Measurements from ENCODE around the gene TRIM3. TPM values are rescaled to one million over a fixed set of nuclear protein-coding genes. Genes with fewer than 3 reads are reported as not detected.
A peak's percentile ranks its signal among the peaks of the same experiment; 100 is the strongest.

TRIM3 gene
- total RNA-seq, 1 donor from 2014 or later, result 32.5 TPM

DNA sequence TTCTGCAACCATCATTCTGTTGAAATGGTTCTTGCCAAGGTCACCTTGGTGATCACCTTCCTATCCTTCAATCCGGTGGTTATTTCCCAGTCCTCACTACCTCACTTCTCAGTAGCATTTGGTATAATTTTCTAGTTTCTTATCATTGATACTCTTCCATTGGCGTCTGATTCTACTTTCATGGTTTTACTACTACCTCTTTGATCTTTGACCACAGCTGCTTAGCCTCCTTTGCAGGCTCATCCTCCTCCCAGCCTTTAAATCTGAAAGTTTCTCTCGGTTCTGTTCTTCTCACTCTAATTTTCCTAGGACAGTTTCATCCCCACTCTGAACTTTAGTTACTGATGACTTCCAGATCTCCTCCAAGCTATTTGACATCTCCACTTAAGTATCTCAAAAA is 12.5 kb upstream of the TRIM3 start:
- no peak overlapping the region for H3K4me3 Mint-ChIP-seq (ENCODE audit: unreplicated experiment)
- H3K4me1 Mint-ChIP-seq (ENCODE audit: unreplicated experiment), result peaks cover 14% of the 10 kb centered on the region
- H3K36me3 Mint-ChIP-seq (ENCODE audit: unreplicated experiment), result peaks cover 21% of the 10 kb centered on the region
- no peak for DNase-seq (ENCODE audit: extremely low spot score, unreplicated experiment)
- TF ChIP-seq, protein P1, sequence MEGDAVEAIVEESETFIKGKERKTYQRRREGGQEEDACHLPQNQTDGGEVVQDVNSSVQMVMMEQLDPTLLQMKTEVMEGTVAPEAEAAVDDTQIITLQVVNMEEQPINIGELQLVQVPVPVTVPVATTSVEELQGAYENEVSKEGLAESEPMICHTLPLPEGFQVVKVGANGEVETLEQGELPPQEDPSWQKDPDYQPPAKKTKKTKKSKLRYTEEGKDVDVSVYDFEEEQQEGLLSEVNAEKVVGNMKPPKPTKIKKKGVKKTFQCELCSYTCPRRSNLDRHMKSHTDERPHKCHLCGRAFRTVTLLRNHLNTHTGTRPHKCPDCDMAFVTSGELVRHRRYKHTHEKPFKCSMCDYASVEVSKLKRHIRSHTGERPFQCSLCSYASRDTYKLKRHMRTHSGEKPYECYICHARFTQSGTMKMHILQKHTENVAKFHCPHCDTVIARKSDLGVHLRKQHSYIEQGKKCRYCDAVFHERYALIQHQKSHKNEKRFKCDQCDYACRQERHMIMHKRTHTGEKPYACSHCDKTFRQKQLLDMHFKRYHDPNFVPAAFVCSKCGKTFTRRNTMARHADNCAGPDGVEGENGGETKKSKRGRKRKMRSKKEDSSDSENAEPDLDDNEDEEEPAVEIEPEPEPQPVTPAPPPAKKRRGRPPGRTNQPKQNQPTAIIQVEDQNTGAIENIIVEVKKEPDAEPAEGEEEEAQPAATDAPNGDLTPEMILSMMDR (IDR thresholded peaks at IDR 0.05), result no peak
- no peak overlapping the region for H3K27ac Mint-ChIP-seq (ENCODE audit: unreplicated experiment)
- no peaks in the 10 kb centered on the region for H3K27me3 Mint-ChIP-seq (ENCODE audit: unreplicated experiment)
- no peaks in the 10 kb centered on the region for H3K9me3 Mint-ChIP-seq (ENCODE audit: unreplicated experiment)

DNA sequence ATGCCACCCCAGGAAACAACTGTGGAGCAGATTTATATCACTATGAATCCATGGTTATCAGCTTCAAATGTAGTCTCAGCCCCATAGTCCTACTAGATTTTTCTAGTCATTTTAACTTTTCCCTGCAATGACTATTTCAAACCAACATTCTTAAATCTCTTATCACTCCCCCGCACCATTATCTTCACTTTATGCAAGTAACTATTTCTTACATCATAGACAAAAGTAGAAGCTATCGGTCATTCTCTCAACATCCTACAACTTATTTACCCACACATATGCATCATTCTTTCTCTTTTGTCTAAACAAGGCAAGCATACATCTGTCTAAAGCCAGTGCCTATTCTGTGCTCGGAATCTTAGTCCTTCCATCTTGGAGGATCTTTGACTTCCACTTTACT is 11.9 kb upstream of the TRIM3 start:
- H3K27me3 Mint-ChIP-seq (ENCODE audit: unreplicated experiment), result no peaks in the 10 kb centered on the region
- DNase-seq (ENCODE audit: extremely low spot score, unreplicated experiment), result no peak
- H3K27ac Mint-ChIP-seq (ENCODE audit: unreplicated experiment), result no peak overlapping the region
- H3K4me3 Mint-ChIP-seq (ENCODE audit: unreplicated experiment), result no peak overlapping the region
- H3K9me3 Mint-ChIP-seq (ENCODE audit: unreplicated experiment), result no peaks in the 10 kb centered on the region
- H3K36me3 Mint-ChIP-seq (ENCODE audit: unreplicated experiment), result peaks cover 22% of the 10 kb centered on the region
- TF ChIP-seq, protein P1 (IDR thresholded peaks at IDR 0.05), result no peak
- H3K4me1 Mint-ChIP-seq (ENCODE audit: unreplicated experiment), result peaks cover 17% of the 10 kb centered on the region

DNA sequence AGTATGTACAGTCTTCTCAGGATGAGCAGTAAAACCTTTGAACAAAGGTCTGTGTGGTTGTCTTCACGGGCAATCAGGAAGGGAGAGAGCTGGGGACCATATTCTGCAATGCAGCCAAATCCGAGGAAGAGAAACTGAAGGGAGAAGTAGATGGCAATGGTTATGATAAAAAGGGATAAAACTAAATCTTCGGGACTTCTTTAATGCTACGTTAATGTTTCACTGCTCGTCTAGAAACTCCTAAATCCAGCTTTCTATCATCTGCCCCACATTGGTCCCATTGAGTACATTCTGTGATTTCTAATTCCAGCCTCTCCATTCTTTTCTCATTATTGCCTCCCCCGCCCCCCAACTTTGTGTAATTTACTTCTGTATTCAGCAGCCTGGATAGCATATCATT is 9.3 kb upstream of the TRIM3 start:
- H3K9me3 Mint-ChIP-seq (ENCODE audit: unreplicated experiment), result no peaks in the 10 kb centered on the region
- peak overlapping the region; percentile 95 for H3K4me3 Mint-ChIP-seq (ENCODE audit: unreplicated experiment)
- H3K4me1 Mint-ChIP-seq (ENCODE audit: unreplicated experiment), result peaks cover 29% of the 10 kb centered on the region
- peaks cover 26% of the 10 kb centered on the region for H3K36me3 Mint-ChIP-seq (ENCODE audit: unreplicated experiment)
- H3K27me3 Mint-ChIP-seq (ENCODE audit: unreplicated experiment), result no peaks in the 10 kb centered on the region
- TF ChIP-seq, protein P1 (IDR thresholded peaks at IDR 0.05), result no peak
- peak overlapping the region; percentile 98 for H3K27ac Mint-ChIP-seq (ENCODE audit: unreplicated experiment)
- no peak for DNase-seq (ENCODE audit: extremely low spot score, unreplicated experiment)

DNA sequence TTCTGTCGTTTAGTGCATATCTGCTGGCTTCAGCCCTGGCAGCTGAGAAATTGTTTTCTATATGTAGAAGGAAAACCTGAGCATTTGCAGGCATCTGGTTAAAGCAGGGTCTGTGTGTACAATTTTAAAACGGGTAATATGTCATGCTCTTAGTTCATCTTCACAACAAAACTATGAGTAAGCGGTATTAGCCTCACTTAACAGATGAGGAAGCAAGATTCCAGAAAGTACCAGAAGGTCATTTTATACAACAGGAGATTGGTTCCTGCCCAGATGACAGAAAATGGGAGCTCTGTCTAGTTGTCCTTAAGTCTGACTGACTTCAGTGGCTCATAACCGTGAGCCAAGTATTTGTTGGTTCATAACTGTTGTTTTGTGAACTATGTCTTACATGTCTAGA is 8.7 kb upstream of the TRIM3 start:
- TF ChIP-seq, protein P1 (IDR thresholded peaks at IDR 0.05), result no peak
- H3K36me3 Mint-ChIP-seq (ENCODE audit: unreplicated experiment), result peaks cover 30% of the 10 kb centered on the region
- peak overlapping the region; percentile 95 for H3K4me3 Mint-ChIP-seq (ENCODE audit: unreplicated experiment)
- DNase-seq (ENCODE audit: extremely low spot score, unreplicated experiment), result no peak
- H3K4me1 Mint-ChIP-seq (ENCODE audit: unreplicated experiment), result peaks cover 29% of the 10 kb centered on the region
- no peaks in the 10 kb centered on the region for H3K27me3 Mint-ChIP-seq (ENCODE audit: unreplicated experiment)
- peak overlapping the region; percentile 98 for H3K27ac Mint-ChIP-seq (ENCODE audit: unreplicated experiment)
- no peaks in the 10 kb centered on the region for H3K9me3 Mint-ChIP-seq (ENCODE audit: unreplicated experiment)

DNA sequence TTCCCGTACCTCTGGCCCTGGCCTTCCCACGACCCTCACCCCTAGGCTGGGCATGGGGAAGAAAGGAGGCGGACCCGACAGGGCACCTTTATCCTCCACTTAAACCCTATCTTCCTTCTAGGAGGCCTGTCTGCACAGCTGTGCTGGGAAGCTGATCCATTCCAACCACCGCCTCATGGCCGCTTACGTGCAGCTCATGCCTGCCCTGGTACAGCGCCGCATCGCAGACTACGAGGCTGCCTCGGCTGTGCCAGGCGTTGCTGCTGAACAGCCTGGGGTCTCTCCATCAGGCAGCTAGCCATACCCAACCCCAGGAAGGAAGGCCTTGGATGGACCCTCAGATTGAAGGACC is 8.2 kb upstream of the TRIM3 start:
- H3K27me3 Mint-ChIP-seq (ENCODE audit: unreplicated experiment), result no peaks in the 10 kb centered on the region
- H3K36me3 Mint-ChIP-seq (ENCODE audit: unreplicated experiment), result peaks cover 32% of the 10 kb centered on the region
- peak overlapping the region; percentile 95 for H3K4me3 Mint-ChIP-seq (ENCODE audit: unreplicated experiment)
- TF ChIP-seq, protein P1 (IDR thresholded peaks at IDR 0.05), result no peak
- H3K27ac Mint-ChIP-seq (ENCODE audit: unreplicated experiment), result peak overlapping the region; percentile 98
- no peaks in the 10 kb centered on the region for H3K9me3 Mint-ChIP-seq (ENCODE audit: unreplicated experiment)
- peaks cover 31% of the 10 kb centered on the region for H3K4me1 Mint-ChIP-seq (ENCODE audit: unreplicated experiment)
- DNase-seq (ENCODE audit: extremely low spot score, unreplicated experiment), result no peak
